NCI-H748 (cell line): ENCODE measurements around the gene ACAP1.

Experiments
- DNase-seq: peaks from one replicate; lab custom pipeline; 2025; ENCODE audit not compliant: unreplicated experiment; lab: John Stamatoyannopoulos, UW

The ACAP1 gene

GRCh38 chr17:7309628-7310027, 26.7 kb upstream of the ACAP1 start:
- no peak for DNase-seq

GRCh38 chr17:7311110-7311705, 25.1 kb upstream of the ACAP1 start:
- DNase-seq = no peak

- DNase-seq = no peak
Observed at GRCh38 chr17:7312432-7313087, 23.8 kb upstream of the ACAP1 start.

GRCh38 chr17:7313088-7313889, 23.0 kb upstream of the ACAP1 start:
- no peak for DNase-seq

- no peak for DNase-seq
Observed at GRCh38 chr17:7313890-7314718, 22.2 kb upstream of the ACAP1 start.

- DNase-seq = peak; percentile 95
Observed at GRCh38 chr17:7314719-7315569, 21.4 kb upstream of the ACAP1 start, which contains the start of gene GPS2. TSS of gene GPS2 (minus strand) at chr17:7315360. CDS start at chr17:7315052, 308 bp downstream.

- DNase-seq = peak; percentile 31
Observed at GRCh38 chr17:7315570-7316235, 20.6 kb upstream of the ACAP1 start.

GRCh38 chr17:7317161-7317803, 19.0 kb upstream of the ACAP1 start:
- no peak for DNase-seq

GRCh38 chr17:7318121-7318860, 18.0 kb upstream of the ACAP1 start:
- no peak for DNase-seq

- no peak for DNase-seq
Observed at GRCh38 chr17:7321466-7321865, 14.9 kb upstream of the ACAP1 start.

- DNase-seq = no peak
Observed at GRCh38 chr17:7322520-7323194, 13.7 kb upstream of the ACAP1 start.

- peak; percentile 40 for DNase-seq
Observed at GRCh38 chr17:7323731-7324437, 12.4 kb upstream of the ACAP1 start.

- DNase-seq = no peak
Observed at GRCh38 chr17:7324438-7324779, 11.9 kb upstream of the ACAP1 start.

GRCh38 chr17:7325031-7325528, 11.2 kb upstream of the ACAP1 start:
- no peak for DNase-seq

GRCh38 chr17:7326186-7326585, 10.1 kb upstream of the ACAP1 start:
- no peak for DNase-seq

GRCh38 chr17:7327056-7327455, 9.3 kb upstream of the ACAP1 start:
- no peak for DNase-seq

GRCh38 chr17:7327501-7327900, 8.8 kb upstream of the ACAP1 start:
- DNase-seq = no peak
